Stimulated activated naive CD4-positive, alpha-beta T cell treated with Interleukin-2 at 50 U/mL for 16 hours (primary cell): Measurements from ENCODE around the gene PPIL6.
"Not testable (repeated sequence)": the region's sequence is repeated elsewhere in the genome, so short reads cannot be mapped to it uniquely, and the experiment has no call there.

Source experiments
- DNase-seq: peaks from one replicate; lab custom pipeline; 2025; lab: John Stamatoyannopoulos, UW

PPIL6 gene

DNA sequence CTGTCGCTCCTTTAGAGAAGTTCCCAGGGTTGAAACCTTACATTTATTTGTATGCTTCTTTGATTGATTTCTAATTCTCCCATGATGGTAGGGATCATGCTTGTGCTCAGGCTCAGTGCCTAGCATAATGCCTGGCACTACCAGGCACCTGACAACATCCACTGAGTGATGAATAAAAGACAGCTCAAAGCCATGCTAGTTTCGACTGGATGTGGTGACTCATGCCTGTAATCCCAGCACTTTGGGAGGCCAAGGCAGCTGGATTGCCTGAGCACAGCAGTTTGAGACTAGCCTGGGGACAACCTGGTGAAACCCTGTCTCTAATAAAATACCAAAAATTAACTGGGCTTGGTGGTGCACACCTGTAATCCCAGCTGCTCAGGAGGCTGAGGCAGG is 46.5 kb downstream of the PPIL6 start:
- DNase-seq: no peak

DNA sequence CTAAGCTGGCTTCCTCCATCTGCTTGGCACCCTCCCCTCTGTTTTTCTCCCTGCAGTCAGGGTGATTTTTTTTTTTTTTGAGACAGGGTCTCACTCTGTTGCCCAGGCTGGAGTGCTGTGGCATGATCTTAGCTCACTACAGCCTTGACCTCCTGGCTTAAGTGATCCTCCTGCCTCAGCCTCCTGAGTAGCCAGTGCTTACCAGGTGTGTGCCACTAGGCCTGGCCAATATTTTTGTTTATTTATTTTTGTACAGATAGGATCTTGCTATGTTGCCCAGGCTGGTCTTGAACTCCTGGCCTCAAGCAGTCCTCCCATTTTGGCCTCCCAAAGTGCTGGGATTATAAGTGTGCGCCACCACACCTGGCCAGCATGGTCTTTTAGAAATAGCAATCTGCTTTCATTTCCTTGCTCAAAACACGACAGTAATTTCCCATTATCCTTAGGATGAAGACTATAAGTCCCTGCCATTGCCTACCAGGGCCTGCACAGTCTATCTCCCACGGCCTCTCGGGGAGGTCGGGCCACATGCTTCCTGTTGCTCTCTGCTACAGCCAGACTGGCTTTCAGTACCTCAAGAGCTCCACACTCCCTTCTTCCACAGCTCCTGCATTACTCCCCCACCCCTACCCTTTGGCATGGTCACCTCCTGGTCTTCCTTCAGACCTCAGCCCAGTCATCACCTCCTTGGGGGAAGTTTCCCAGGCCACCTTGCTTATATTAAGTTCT is 47.1 kb downstream of the PPIL6 start:
- DNase-seq: no peak

DNA sequence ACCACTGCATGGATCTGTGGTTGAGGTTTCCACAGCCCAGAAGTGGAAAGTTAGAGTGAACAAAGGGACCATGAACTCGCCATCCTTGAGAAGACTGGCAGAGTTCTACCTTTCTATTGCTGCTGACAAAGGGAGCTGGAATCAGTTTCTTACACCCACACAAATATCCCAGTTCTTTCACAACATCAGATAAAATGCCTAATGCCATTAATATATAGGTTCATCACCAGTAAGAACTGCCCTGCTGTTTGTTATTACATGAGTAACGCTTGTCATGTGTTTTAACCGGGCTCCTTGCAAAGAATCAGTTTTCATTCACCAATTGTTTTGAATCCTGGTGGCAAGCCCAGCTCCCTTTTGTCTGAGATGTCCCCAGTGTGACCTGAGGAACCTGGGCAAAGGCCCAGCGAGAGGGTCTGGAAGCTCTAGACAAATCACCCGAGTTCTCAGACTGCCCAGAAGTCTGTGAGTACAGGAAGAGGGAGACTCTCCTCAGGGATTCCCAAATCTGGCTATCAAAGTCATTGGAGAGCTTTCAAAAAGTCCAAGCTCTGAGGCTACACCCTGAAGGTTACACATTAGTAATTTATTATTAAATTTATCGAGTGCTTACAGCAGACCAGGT is 50.7 kb downstream of the PPIL6 start:
- no peak for DNase-seq

DNA sequence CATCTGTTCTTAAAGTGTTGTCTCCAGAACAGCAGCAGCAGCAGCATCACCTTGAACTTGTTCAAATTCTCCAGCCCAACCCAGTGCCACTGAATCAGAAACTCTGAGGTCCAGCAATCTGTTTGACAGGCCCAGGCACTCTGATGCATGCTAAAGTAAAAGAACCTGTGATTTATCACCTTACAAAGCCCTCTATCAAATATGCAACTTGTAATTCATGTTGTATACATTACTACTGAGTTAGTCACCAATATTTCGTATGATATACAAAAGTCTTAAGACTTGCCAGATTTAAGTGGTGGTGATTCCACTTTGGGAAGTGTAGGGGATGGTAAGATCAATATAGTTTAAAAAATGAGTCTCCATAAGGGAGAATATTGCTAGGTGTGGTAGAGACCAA is 52.2 kb downstream of the PPIL6 start:
- no peak for DNase-seq

DNA sequence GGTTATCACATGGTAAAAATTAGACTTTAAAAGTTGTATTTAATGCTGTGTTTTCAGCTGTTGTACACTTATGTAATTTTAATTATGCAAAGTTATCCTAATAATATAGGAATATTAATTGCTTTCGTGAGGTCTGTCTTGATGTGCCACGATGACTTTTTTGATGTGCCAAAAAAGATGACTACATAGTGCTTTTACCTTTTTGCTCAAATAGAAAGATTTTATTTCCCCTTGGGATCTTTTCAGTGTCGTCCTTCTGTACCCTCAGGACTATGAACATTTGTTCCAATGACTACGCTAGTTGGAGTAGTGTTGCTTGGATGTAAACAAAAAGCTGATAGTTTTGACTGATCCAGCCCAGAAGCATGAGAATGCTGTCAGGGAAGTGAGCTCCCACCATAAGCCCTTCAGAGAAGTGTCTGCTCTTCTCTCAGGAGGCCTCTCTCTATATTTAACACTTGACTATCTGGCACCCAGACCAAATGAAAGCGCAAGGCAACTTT is 56.9 kb downstream of the PPIL6 start:
- no peak for DNase-seq

DNA sequence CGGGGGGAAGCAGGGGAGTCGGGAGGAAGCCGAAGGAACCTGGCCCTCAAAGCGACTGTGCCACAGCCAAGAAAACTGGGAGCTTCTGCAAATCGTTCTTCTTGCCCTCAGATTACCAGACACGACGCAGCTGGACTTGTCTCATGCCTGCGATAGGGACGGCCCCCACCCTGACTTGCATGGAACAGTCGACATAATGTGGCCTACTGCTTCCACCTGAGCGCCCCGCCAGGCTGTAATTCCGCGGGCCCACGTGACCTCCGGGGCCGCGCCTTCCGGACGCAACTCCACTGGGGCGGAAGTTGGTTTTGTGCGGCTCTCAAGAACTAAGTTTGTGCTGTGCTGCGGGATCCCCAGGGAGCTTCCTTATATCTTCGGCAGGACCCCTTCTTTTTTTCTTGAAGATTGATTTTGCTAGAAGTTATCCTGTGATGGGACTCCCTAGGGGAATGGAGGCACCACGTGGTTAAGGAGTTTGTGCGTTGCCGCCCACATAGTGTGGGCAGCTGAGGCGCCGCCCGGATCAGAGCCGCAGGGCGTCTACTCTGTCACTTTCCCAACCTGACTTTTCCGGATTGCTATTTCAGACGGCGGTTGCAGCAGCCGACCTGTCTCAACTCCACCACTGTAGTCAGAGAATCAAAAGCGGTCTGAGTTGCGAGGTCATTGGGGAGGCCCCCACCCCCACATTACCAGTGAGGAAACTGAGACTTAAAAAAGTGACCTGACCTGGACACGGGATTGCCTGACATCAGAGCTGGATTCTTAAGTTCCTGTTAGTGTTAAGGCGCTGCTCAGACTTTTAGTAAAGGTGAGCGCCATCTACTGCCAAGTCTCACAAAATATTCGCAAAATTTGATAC is 57.6 kb downstream of the PPIL6 start:
- DNase-seq: peak; percentile 92

DNA sequence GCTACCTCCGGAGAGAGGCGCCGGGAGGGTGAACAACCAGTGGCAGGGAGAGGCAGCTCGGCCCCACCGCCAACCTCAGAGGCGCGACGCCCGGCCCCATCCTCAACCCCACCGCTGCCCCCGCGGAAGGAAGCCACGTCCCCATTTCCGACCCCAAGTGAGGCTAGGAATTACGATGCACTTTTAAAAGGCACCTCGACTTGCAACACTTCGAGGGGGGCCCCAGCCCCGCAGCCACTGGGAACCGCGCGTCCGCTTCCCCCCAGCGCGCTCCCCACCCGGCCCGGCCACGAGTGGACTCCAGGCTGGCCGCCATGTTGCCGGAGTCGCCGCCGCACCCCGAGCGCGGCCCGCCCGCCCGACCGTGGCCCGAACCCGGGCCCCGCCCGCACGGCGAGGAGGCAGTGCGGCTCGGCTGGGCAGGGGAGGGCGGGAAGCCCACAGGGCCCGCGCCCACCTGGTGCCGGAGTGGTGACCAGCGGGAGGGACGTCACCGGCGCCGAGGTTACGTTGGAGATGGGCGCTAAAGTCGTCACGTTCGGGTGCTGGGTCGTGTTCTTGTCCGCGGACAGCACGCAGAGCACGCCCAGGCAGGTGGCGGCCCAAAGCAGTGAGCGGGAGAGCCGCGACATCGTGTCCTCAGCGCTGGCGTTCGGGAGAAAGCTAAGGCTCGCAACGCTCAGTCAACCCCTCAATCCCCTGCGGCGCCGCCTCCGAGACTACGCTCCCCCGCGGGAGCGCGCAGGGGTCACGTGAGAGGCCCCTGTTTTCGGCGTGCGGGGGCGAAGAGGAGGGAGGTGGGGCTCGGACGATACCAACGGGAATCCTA is 58.5 kb downstream of the PPIL6 start, which contains the start of gene CD164:
Gene CD164 (minus strand): TSS at position 721 of the 829 bp plus-strand sequence. CDS start 89 bp downstream, at position 632.
- peak; percentile 92 for DNase-seq

DNA sequence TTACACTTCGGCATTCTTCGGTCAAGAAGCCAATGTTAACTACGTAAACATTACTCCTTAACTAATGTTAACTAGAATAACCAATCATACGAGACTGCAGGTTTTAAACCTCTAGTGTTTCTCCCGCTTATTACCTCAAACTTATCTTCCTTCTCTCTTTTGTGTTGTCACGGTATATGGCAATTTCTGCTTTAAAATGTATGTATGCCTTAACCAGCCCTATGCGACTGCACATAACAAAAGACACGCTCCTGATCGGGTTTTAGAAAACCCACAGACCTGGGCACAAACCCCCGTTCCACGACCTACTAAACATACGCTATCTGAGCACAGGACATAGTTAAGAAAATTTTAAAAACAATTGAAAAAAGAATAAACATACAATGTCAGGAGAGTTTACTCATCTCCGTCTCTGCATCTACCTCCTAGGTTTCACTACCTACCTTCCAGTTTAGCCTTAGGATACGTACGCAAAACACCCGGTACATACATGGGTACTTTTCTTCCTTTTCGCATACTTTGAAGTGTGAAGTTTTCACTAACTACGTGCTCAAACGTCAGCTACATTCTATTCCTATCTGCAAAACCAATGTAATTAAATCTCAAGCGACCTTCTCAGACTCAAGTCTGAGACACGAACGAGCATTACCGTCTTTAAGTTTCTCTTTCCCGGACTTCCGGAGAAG is 59.2 kb downstream of the PPIL6 start:
- DNase-seq: no peak

DNA sequence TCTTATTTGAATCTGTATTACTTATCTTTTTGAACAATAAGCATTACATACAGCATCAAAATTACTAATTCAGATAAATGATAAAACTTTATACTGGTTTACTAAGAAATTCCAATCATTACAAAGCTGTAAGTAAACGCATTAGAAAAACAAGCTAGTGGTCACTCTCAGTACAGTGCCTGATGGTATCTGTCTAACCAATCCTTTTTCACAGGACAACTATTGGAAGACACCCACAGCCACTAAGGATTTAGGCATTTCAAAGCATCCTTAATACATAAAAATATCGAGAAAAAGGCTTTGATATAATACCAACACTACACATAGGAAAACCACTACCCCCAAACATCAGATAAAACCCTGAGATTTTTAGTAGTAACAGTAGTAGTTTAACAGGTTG is 60.7 kb downstream of the PPIL6 start:
- no peak for DNase-seq

DNA sequence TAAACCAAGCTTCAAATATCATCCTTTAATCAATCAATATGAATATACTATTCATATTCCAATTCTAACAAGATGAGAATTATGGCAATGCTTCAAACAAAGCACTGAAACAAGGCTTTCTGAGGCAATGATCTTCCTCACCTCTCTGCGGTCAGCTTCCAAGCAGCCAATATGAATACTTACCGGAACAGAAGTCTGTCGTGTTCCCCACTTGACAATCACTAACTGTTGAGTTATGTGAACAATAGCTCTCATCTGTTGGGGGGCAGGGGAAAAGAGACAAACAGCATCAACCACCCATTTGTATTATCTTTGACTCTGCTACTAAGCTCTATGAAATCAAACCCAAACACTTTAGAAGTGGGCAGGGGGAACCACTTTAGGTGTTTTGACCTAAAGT is 62.7 kb downstream of the PPIL6 start:
- DNase-seq: no peak

DNA sequence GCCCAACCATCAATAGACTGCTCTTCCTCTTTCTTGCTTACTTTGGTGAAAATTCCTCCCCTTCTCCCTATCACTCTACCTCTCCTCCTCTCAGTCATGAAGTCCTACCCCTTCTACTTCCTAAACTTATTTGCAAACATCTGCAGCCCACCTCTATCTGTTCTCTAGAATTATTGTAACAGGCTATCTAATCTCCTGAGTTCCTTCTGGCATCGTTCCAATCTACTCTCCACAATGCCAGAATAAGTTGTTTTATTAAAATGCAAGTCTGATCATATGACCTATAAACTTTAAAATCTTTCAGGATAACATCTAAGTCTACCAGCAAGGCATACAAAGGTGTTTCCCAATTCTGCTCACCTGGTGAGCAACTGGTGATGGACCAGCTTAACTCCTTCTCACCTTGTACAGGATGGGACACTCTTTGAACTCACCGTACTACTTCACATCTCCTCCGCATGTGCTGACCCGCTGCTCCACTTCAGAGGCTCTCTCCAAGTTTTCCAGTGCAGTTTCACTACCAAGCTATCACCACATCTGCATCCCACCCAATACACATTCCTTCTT is 66.0 kb downstream of the PPIL6 start:
- DNase-seq: no peak

DNA sequence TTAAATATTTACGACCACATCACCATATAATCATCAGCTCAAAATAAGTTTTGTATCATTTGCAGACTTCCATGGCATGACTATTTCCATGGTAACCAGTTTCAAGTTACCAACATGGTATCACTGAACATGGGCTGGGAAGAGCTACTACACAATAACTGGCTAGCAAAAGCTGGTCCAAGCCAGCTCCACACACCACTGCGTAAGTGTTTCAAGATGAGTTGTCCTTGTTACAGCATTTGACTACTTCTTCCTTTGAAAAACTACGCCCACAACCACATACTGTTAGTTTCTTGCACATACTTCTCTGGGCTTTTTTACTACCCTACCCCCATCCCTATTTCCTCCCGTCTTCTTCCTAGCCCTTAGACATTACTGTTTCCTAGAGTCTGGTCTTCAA is 66.7 kb downstream of the PPIL6 start:
- peak; percentile 42 for DNase-seq

DNA sequence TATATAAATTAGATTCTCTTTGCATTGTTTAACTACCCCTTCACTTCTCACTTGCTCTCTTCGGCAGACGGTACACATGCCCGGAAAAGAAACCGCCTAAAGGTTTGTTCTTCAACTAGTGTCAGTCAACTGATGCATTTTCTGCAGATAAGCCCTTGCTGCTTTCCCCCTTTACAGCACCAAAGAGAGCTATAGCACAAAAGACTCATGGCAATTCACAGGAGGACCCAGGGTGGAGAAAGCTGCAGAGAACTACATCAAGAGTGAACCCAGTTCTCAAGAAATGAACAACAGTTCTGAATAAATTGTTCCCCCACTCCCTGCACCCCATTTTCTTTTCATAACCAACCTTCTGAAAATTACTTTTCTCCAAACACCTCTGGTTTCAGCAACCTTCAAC is 67.1 kb downstream of the PPIL6 start:
- no peak for DNase-seq

DNA sequence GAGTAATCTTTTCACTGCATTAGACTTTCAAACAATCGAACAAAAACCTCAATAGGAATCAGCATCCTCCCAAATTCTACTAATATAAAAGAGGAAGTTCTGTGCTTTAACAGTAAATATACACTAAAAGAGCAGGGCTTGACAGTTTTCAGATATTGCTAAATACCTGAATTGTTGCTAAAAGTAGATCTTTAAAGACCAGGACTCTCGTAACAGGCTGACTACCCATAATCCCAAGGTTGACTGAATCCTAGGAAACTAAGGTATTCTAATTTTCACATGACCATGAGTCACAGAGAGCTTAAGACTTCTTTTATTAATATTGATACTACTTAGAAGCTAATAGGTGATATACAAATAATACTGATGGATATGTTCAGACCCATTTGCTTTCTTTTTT is 68.3 kb downstream of the PPIL6 start:
- DNase-seq: no peak

DNA sequence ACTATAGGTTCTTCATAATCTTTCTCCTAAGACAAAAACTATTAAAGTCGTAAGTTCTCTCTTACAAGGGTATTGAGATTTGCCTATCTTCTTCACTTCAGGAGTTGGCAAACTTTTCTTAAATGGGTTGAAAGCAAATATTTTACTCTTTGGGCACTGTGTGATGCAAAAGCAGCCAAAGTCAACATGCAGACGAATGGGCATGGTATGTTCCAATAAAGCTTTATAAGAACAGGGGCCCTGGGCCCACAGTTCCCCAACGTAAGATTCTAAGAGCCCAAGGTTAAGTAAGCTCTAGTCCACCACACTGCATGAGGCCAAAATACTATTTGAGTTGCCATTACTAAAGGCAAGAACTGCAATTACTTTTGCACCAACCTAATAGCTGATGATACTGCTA is 69.6 kb downstream of the PPIL6 start:
- no peak for DNase-seq

DNA sequence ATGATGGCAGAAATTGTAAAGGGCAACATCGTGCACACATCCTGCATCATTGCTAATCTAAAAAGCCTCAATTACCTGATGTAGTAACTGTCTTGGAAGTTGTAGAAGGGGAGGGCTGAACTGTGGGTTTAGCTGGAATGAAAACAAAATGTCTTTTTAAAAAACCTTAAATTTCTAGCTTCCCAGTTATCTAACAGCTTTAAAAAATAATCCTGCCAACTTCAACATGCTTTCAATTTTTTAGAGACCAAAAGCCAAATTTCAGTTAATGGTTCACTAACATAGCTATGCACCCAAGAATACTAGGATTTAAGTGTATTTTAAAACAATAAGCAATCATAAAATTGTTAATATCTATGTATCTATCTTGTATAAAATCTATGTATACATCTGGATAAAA is 70.1 kb downstream of the PPIL6 start:
- DNase-seq: no peak

DNA sequence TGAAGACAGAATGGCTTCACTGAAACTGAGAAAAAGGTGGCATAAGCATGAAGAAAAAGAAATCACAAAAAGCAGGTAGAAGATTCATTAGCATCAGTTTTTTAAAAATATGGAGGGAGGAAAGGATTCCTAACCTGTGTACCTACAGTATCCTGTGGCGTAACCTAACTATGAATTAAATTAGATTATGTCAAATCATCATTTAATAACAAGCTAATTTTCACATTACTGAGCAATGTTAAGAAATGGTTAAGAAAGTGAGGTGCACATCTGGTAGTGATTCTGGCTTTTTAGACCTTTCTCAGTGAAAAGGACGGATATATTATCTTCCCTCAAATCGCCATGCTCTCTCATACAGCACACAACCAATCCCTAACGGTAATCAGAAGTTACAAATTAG is 70.7 kb downstream of the PPIL6 start:
- no peak for DNase-seq

DNA sequence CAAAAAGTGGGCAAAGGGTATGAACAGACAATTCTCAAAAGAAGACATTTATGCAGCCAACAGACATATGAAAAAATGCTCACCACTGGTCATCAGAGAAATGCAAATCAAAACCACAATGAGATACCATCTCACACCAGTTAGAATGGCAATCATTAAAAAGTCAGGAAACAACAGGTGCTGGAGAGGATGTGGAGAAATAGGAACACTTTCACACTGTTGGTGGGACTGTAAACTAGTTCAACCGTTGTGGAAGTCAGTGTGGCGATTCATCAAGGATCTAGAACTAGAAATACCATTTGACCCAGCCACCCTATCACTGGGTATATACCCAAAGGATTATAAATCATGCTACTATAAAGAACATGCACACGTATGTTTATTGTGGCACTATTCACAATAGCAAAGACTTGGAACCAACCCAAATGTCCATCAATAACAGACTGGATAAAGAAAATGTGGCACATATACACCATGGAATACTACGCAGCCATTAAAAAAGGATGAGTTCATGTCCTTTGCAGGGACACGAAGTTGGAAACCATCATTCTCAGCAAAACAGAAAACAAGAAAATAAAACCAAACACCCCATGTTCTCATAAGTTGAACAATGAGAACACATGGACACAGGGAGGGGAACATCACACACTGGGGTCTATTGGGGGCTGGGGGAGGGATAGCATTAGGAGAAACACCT is 75.9 kb downstream of the PPIL6 start:
- not testable (repeated sequence) for DNase-seq

DNA sequence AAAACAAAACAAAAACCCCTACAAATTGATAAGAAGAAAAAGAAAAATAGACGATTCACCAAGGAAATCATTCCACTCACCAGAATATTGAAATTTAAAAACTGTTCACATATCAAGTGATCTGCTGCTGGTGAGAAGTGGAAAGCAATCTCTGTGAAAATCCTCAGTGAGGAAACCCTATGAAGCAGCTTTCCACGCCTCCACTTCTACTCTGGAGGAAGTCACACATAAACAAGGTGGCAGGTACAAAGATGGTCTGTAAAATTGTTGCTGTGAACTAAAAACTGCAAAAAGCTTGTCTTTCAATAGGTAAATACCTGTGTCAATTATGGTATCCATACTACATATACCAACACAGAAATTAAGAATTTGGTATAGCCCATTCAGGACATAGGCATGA is 76.7 kb downstream of the PPIL6 start:
- no peak for DNase-seq
